Left ventricle myocardium inferior (tissue), 1 donor: ENCODE data around the gene GAN. TPM values are rescaled to one million over a fixed set of nuclear protein-coding genes. Genes with fewer than 3 reads are reported as not detected.
"Not testable (repeated sequence)": the region's sequence is repeated elsewhere in the genome, so short reads cannot be mapped to it uniquely, and the experiment has no call there.

ENCODE experiments used
- DNase-seq: peaks from one replicate; pipeline ENCODE4 v3.0.0-alpha.2; 2020
- H3K27ac ChIP-seq: fragments of 200-600 bp; replicated peaks from 2 replicates; pipeline ENCODE4 v1.8.0; 2021
- H3K27me3 ChIP-seq: fragments of 200-600 bp; 2 replicates; pipeline ENCODE4 v1.8.0; 2021; ENCODE audit warnings: low read depth
- H3K36me3 ChIP-seq: fragments of 200-600 bp; 2 replicates; pipeline ENCODE4 v1.8.0; 2021
- H3K4me1 ChIP-seq: fragments of 200-600 bp; 2 replicates; pipeline ENCODE4 v1.8.0; 2021
- H3K4me3 ChIP-seq: fragments of 200-600 bp; 2 replicates; pipeline ENCODE4 v1.8.0; 2021; ENCODE audit warnings: mild to moderate bottlenecking, moderate library complexity
- H3K9me3 ChIP-seq: fragments of 200-600 bp; replicated peaks from 2 replicates; pipeline ENCODE4 v1.8.0; 2021
- CTCF ChIP-seq: fragments of 200-600 bp; IDR thresholded peaks from 2 replicates; pipeline ENCODE4 v1.8.0; 2021; ENCODE audit warnings: antibody characterized with exemption, mild to moderate bottlenecking, borderline replicate concordance
- intact Hi-C: fragments of 100-400 bp; cut with micrococcal nuclease; formaldehyde crosslinking; loops from one replicate; pipeline ENCODE4 v1.11.0; 2022
- total RNA-seq: library from RNA; stranded (reverse); fragmentation: NEBNext Ultra II Directional; extraction: Animal tissue kit (Norgen Biotek cat#: 25700); gene quantifications from one replicate; pipeline ENCODE4 v1.2.1, GENCODE V29; 2021
- donor health status: DM: no; HTN: yes; CAD: no; lungs with severe emphysema.

GAN gene
- total RNA-seq, 1 donor from 2014 or later = 9.0 TPM

DNA sequence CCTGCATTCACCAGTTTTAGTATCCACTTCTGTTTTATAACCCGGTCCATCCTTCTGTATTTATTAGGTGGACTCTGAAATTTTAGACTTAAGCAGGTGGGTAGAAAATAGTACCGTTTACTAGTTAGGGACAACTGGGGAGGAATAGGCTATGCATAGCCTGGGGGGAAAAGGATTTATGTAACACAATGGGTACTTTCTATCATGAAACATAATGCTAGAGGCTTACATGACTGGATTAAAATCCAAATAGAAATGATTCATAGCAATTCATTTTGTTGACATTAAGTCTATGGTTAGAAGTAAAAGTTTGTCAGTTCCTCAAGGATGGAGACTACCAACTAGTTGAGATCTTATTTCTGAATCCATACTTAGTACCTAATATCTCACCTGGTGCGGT, 18.6 kb downstream of the GAN start:
- Histone ChIP-seq H3K4me1 (peaks cover 17% of the 10 kb centered on the region), H3K9me3 (peaks cover 9% of the 10 kb centered on the region), H3K27me3 (no peaks in the 10 kb centered on the region), H3K36me3 (peaks cover 11% of the 10 kb centered on the region), H3K27ac (no peak overlapping the region), H3K4me3 (no peak overlapping the region)
- no peak for DNase-seq
- TF ChIP-seq CTCF = no peak
- intact Hi-C loops = no loop called here

DNA sequence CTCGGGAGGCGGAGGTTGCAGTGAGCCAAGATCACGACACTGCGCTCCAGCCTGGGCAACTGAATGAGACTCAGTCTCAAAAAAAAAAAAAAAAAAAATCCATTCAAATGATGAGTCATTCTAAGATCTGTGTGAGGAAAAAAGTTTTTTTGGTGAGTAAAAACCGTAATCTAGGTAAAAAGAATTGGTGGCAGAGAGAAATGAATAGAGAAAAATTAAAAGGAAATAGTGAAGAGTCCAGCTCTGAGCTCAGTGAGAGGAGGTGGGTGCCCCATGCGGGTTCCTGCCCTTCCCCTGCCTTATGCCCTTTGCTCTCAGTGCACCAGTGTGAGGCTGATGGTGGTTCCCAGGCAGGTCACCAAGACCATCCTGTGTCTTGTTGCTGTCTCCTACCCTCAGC, 20.9 kb downstream of the GAN start:
- H3K27me3 ChIP-seq = no peaks in the 10 kb centered on the region
- no peak for DNase-seq
- no peak for TF ChIP-seq CTCF
- no peak overlapping the region for H3K27ac ChIP-seq
- intact Hi-C loops = no loop called here
- peaks cover 11% of the 10 kb centered on the region for H3K36me3 ChIP-seq
- peaks cover 9% of the 10 kb centered on the region for H3K9me3 ChIP-seq
- H3K4me1 ChIP-seq = no peaks in the 10 kb centered on the region
- no peak overlapping the region for H3K4me3 ChIP-seq

GRCh38 chr16:81337097-81337496, 22.3 kb downstream of the GAN start:
- H3K9me3 ChIP-seq = peaks cover 9% of the 10 kb centered on the region
- no peak overlapping the region for H3K4me3 ChIP-seq
- H3K36me3 ChIP-seq = peaks cover 10% of the 10 kb centered on the region
- H3K4me1 ChIP-seq = no peaks in the 10 kb centered on the region
- no peak overlapping the region for H3K27ac ChIP-seq
- no peak for TF ChIP-seq CTCF
- no peaks in the 10 kb centered on the region for H3K27me3 ChIP-seq
- no peak for DNase-seq
- intact Hi-C loops = no loop called here

GRCh38 chr16:81345172-81345571, 30.4 kb downstream of the GAN start:
- DNase-seq, intact Hi-C loops, H3K4me1 ChIP-seq, H3K27me3 ChIP-seq, H3K4me3 ChIP-seq, H3K27ac ChIP-seq, H3K36me3 ChIP-seq: not testable (repeated sequence)
- H3K9me3 ChIP-seq = peaks cover 45% of the 10 kb centered on the region

GRCh38 chr16:81347425-81347824, 32.7 kb downstream of the GAN start:
- no peak overlapping the region for H3K27ac ChIP-seq
- intact Hi-C loops = no loop called here
- no peak for TF ChIP-seq CTCF
- no peak for DNase-seq
- H3K4me3 ChIP-seq = no peak overlapping the region
- H3K9me3 ChIP-seq = peaks cover 45% of the 10 kb centered on the region
- H3K4me1 ChIP-seq = no peaks in the 10 kb centered on the region
- no peaks in the 10 kb centered on the region for H3K27me3 ChIP-seq
- peaks cover 15% of the 10 kb centered on the region for H3K36me3 ChIP-seq

DNA sequence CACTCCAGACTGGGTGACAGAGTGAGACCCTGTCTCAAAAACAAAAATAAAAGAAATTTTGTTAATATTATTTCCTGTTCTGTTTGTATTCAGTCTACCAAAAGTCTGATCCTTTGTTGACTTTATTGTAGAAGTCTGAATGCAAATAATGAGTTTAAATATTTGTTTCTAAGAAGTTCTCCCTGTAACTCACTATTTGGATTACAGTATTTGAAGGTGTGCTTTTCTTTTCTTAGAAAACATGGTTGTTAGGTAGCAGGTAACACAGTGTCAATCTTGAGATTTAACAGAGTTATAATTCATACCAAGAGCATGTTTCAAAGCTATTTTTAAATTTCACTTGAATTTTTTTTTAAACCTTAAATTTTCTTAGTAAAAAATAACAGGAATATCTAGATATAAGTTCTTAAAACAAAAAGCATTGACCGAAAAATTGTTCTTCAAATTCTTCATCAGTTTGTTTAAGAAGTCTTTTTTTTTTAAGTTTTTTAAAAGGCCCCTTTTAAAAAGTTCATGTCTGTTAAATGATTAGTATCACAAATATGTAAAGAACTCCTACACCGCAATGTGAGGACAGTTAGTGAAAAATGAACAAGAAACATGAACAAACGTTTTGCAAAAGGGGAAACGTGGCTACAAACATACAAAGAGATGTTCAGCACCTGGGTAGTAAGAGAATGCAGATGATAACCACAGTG, 35.0 kb downstream of the GAN start:
- H3K36me3 ChIP-seq = peaks cover 23% of the 10 kb centered on the region
- peaks cover 39% of the 10 kb centered on the region for H3K9me3 ChIP-seq
- DNase-seq = no peak
- H3K4me1 ChIP-seq = no peaks in the 10 kb centered on the region
- no peaks in the 10 kb centered on the region for H3K27me3 ChIP-seq
- TF ChIP-seq CTCF = no peak
- intact Hi-C loops = no loop called here
- H3K27ac ChIP-seq = no peak overlapping the region
- H3K4me3 ChIP-seq = no peak overlapping the region
